ENCODE data around the gene ZCCHC7. TPM values are rescaled to one million over a fixed set of nuclear protein-coding genes. Genes with fewer than 3 reads are reported as not detected.

The ZCCHC7 gene
- total RNA-seq, 1 donor from 2014 or later: 22.1 TPM

DNA sequence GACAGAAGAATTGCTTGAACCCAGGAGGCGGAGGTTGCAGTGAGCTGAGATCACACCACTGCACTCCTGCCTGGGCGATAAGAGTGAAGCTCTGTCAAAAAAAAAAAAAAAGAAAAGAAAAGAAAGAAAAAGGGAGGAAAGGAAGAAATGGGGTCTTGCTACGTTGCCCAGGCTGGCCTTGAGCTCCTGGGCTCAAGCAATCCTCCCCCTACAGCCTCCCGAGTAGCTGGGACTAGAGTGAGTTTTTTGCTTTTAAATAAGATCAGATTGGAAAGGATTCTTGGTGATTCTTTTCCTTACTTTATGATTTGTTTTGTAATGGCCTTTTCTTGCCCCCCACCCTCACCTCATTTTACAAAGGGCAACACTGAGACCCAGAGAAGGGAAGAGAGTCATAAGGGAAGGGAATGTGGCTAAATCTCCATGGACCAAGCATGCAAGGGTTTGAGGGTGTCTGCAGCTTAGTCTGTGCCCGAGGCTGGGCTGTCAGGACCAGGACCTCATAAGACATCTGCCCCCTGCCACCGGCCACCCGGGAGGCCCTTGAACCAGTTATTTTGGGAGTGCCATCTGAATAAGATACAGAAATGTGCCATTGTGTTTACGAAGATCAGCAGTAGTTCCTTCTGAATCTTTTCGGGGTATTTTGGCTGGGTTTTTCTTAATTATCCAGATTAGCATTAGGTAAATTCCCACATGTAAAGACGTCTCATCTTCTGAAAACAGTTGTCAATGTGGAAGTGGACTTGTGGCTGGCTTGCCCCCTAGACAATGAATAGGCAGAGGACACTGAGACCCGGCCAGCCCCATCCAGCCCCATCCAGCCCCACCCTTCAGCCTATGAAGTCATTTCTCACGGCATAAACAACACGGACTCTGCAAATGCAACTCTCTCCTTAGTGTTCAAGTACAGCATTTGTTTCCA is 257.6 kb downstream of the ZCCHC7 start:
- Mint-ChIP-seq H3K4me3 (ENCODE audit: low read depth) (no peak overlapping the region), H3K4me1 (ENCODE audit: low read depth) (peaks cover 2% of the 10 kb centered on the region), H3K27ac (no peak overlapping the region), H3K9me3 (no peaks in the 10 kb centered on the region), H3K27me3 (ENCODE audit: low read depth) (peaks cover 4% of the 10 kb centered on the region), H3K36me3 (ENCODE audit: low read depth) (no peaks in the 10 kb centered on the region)
- intact Hi-C loops (cut with micrococcal nuclease): no loop called here
- no peak for DNase-seq (ENCODE audit: low spot score)

DNA sequence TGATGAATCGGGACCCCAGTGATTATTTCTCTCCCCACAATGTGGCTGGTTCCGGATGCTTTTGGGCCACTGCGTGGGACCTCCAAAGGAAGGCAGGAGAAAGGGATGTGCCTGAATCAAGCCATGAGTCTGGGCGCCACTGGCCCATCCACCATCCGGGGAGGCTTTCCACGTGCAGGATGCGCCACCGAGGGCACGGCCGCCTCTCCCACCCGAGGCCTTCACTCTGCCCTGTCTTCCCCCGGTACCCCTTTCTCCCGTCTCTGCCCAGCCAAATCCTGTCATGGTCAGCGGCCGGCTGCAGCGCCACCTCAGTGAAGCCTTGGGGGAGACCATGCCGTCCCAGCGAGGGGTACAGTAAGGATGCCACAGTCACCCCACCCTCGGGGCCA is 258.2 kb downstream of the ZCCHC7 start:
- H3K4me3 Mint-ChIP-seq (ENCODE audit: low read depth): no peak overlapping the region
- H3K4me1 Mint-ChIP-seq (ENCODE audit: low read depth): peaks cover 2% of the 10 kb centered on the region
- intact Hi-C loops (cut with micrococcal nuclease): no loop called here
- H3K27ac Mint-ChIP-seq: no peak overlapping the region
- peaks cover 2% of the 10 kb centered on the region for H3K27me3 Mint-ChIP-seq (ENCODE audit: low read depth)
- DNase-seq (ENCODE audit: low spot score): no peak
- H3K36me3 Mint-ChIP-seq (ENCODE audit: low read depth): no peaks in the 10 kb centered on the region
- H3K9me3 Mint-ChIP-seq: no peaks in the 10 kb centered on the region

DNA sequence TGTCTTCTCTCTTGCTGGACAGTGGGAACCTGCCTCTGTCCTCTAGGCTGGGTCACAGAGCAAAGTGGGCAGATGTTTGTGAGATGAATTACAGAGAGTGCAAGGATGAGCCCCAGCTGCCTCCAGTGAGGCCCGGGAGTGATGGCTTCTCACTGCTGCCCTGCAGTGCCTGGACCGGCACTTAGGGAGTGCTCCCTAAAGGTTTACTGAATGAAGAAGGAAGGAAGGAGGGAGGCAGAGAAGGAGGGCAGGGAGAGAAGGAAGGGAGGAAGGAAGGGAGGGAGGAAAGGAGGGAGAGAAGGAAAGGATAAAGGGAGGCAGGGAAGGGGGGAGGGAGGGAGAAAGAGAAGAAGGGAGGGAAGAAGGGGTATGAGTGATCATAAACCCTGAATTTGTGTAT is 259.5 kb downstream of the ZCCHC7 start:
- no peaks in the 10 kb centered on the region for H3K9me3 Mint-ChIP-seq
- H3K4me1 Mint-ChIP-seq (ENCODE audit: low read depth): peaks cover 2% of the 10 kb centered on the region
- no peaks in the 10 kb centered on the region for H3K36me3 Mint-ChIP-seq (ENCODE audit: low read depth)
- no peak overlapping the region for H3K27ac Mint-ChIP-seq
- no peak for DNase-seq (ENCODE audit: low spot score)
- intact Hi-C loops (cut with micrococcal nuclease): no loop called here
- peaks cover 2% of the 10 kb centered on the region for H3K27me3 Mint-ChIP-seq (ENCODE audit: low read depth)
- no peak overlapping the region for H3K4me3 Mint-ChIP-seq (ENCODE audit: low read depth)

DNA sequence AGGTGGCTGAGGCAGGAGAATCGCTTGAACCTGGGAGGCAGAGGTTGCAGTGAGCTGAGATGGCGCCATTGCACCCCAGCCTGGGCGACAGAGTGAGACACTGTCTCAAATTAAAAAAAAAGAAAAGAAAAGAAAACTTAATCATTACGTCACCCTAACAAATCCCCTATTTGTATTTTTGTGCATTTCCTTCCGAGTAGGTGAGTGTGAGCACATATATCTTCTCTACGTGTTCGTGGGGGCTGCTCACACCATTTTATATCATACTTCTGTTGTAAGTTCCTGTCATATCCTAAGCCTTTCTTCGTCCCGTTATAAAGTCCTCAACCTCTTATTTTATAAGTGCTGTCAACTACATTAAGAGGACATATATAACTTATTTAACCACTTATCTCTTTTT is 260.2 kb downstream of the ZCCHC7 start:
- no peaks in the 10 kb centered on the region for H3K9me3 Mint-ChIP-seq
- DNase-seq (ENCODE audit: low spot score): no peak
- no peak overlapping the region for H3K4me3 Mint-ChIP-seq (ENCODE audit: low read depth)
- H3K36me3 Mint-ChIP-seq (ENCODE audit: low read depth): no peaks in the 10 kb centered on the region
- H3K27me3 Mint-ChIP-seq (ENCODE audit: low read depth): peaks cover 2% of the 10 kb centered on the region
- H3K4me1 Mint-ChIP-seq (ENCODE audit: low read depth): no peaks in the 10 kb centered on the region
- intact Hi-C loops (cut with micrococcal nuclease): no loop called here
- no peak overlapping the region for H3K27ac Mint-ChIP-seq

DNA sequence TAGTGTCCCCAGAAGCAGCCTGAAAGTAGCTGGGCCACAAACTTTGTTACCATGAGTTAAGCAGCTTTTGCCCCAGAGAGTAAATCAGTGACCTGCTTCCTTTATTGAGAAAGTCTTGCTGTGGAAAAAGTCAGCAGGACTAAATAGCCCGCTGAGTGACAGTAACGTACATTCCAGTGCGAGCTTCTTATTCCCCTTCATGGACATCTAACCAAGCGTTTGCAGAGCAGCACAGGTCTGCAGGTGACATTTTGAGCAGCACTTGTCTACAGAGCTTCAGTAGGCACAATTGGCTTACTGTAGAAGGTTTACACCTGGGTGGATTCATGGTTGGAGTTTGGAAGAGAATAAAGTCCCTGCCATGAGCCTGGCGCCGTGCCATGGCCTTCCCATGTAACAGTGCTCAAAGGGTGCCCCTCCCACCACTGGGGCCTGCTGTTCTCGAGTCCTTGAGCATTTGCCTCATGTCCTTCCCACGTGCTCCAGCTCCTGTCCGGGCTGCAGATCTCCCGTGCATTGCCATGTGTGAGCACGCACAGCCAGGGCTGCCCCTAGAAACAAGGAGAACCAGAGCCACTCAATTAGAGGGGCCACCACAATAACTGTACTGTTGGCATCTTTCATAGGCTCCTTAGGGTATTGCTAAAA is 260.8 kb downstream of the ZCCHC7 start:
- Mint-ChIP-seq H3K27me3 (ENCODE audit: low read depth) (no peaks in the 10 kb centered on the region), H3K36me3 (ENCODE audit: low read depth) (no peaks in the 10 kb centered on the region), H3K27ac (no peak overlapping the region), H3K4me1 (ENCODE audit: low read depth) (no peaks in the 10 kb centered on the region), H3K9me3 (no peaks in the 10 kb centered on the region), H3K4me3 (ENCODE audit: low read depth) (no peak overlapping the region)
- intact Hi-C loops (cut with micrococcal nuclease): no loop called here
- DNase-seq (ENCODE audit: low spot score): no peak

DNA sequence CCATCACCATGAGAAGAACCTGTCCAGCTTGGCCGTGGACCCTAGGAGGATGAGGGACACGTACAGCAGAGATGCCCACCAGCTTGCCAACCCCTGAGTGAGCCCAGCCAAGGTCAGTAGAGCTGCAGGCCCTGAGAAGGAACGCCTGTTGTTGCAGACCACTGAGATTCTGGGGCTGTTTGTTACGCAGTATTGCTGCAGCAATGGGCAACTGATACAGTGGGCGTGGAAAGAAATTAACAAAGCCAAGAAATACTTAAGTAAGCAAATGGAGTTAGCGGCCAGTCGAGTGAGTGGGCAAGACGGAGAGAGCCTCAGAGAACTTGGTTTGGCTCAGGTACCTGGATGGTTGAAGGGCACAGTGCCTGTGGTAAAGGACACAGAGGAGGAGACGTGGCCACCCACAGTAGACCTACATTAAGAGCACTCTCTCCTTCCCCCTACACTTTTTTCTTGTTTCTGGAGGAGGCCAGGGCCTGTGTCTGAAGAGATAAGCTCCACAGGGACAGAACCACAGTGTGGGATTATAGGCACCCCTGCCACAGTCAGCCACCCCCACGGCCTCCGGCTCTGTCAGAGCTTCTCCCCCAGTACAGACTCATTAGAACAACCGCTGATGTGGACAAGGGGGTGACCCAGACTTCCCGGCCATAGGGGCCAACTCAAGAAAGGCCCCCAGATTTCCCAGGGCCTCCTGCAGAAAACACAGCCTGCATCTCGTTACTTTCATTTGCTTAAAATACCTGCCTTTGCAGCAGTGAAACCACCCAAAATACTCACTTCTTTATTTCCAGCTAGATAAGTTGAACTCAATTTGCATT is 262.0 kb downstream of the ZCCHC7 start:
- no peaks in the 10 kb centered on the region for H3K4me1 Mint-ChIP-seq (ENCODE audit: low read depth)
- H3K27me3 Mint-ChIP-seq (ENCODE audit: low read depth): no peaks in the 10 kb centered on the region
- H3K9me3 Mint-ChIP-seq: no peaks in the 10 kb centered on the region
- no peak for DNase-seq (ENCODE audit: low spot score)
- no peaks in the 10 kb centered on the region for H3K36me3 Mint-ChIP-seq (ENCODE audit: low read depth)
- intact Hi-C loops (cut with micrococcal nuclease): no loop called here
- H3K4me3 Mint-ChIP-seq (ENCODE audit: low read depth): no peak overlapping the region
- H3K27ac Mint-ChIP-seq: no peak overlapping the region

DNA sequence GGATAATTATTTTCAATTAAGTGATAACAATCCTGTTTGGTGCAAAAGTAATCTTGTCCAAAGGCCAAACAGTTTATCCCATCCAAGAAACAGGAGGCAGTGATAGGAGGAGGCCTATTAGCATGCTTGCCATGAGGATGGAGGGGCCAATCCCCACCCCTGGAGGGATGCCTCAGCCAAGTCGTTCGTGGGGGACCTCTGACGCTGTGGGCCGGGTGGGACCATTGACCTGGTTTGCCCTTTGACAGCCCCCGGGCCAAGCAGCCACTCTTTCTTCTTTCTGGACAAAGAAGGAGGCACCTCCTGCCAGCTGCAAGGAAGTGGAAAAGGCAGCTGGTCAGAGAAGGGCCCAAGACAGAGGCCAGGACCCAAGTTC is 262.6 kb downstream of the ZCCHC7 start:
- DNase-seq (ENCODE audit: low spot score): no peak
- H3K4me1 Mint-ChIP-seq (ENCODE audit: low read depth): no peaks in the 10 kb centered on the region
- H3K27me3 Mint-ChIP-seq (ENCODE audit: low read depth): no peaks in the 10 kb centered on the region
- intact Hi-C loops (cut with micrococcal nuclease): no loop called here
- no peaks in the 10 kb centered on the region for H3K36me3 Mint-ChIP-seq (ENCODE audit: low read depth)
- no peak overlapping the region for H3K4me3 Mint-ChIP-seq (ENCODE audit: low read depth)
- H3K9me3 Mint-ChIP-seq: no peaks in the 10 kb centered on the region
- H3K27ac Mint-ChIP-seq: no peak overlapping the region

DNA sequence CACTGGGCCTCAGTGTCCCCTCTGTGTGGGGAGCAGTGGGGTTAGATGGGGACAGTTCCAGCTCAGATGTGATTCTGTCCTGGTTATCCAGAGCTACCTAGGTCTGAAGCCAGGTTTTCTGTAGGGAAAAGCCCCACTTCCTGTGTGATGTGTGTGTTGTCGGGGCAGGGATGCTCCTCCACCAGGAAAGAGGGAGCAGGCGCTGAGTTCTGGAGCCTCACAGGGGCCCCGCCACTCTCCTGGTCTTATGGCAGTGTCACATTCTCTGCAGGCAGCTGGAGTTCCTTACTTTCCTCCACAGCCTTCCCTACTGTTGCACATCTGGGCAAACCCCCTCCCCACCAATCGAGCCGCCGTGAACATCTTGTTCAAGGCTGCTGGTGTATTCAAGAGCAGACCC is 263.0 kb downstream of the ZCCHC7 start:
- H3K9me3 Mint-ChIP-seq: no peaks in the 10 kb centered on the region
- no peaks in the 10 kb centered on the region for H3K4me1 Mint-ChIP-seq (ENCODE audit: low read depth)
- H3K4me3 Mint-ChIP-seq (ENCODE audit: low read depth): no peak overlapping the region
- H3K36me3 Mint-ChIP-seq (ENCODE audit: low read depth): no peaks in the 10 kb centered on the region
- no peak for DNase-seq (ENCODE audit: low spot score)
- intact Hi-C loops (cut with micrococcal nuclease): no loop called here
- H3K27me3 Mint-ChIP-seq (ENCODE audit: low read depth): no peaks in the 10 kb centered on the region
- H3K27ac Mint-ChIP-seq: no peak overlapping the region

DNA sequence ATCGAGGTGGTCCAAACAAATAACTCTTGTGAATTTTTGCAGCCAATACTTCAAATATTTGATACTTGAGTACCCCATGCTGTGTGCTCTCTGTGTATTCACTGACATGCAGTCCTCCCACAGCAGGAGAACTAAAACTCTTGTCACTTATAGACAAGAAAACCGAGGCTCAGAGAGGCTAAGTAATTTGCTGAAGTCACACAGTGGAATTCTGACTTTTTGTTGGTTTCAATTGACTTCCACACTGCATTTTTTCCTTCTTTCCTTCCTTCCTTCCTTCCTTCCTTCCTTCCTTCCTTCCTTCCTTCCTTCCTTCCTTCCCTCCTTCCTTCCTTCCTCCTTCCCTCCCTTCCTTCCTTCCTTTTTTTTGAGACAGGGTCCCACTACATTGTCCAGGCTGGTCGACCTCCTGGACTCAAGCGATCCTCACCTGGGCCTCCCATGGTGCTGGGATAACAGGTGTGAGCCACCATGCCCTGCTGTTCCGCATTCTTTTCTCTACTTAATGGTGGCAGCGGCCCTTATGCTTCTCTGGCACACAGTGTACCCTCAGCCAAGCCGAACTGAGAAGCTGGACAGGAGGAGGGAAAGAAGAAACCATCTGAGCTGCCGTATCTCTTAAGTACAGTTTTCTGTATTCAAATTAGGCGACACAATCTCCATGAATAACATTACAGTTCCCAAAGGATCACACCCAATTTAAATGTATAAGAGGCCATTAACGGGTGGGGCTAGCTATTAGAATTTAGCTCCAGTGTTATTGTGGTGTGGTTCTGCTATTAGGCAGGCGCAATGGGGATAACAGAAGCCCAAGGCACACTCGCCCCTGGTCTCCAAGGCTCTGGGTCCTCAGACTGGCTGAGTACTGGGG is 263.7 kb downstream of the ZCCHC7 start:
- intact Hi-C loops (cut with micrococcal nuclease): no loop called here
- no peak overlapping the region for H3K4me3 Mint-ChIP-seq (ENCODE audit: low read depth)
- H3K36me3 Mint-ChIP-seq (ENCODE audit: low read depth): no peaks in the 10 kb centered on the region
- no peaks in the 10 kb centered on the region for H3K27me3 Mint-ChIP-seq (ENCODE audit: low read depth)
- no peaks in the 10 kb centered on the region for H3K4me1 Mint-ChIP-seq (ENCODE audit: low read depth)
- no peak overlapping the region for H3K27ac Mint-ChIP-seq
- no peaks in the 10 kb centered on the region for H3K9me3 Mint-ChIP-seq
- DNase-seq (ENCODE audit: low spot score): no peak

DNA sequence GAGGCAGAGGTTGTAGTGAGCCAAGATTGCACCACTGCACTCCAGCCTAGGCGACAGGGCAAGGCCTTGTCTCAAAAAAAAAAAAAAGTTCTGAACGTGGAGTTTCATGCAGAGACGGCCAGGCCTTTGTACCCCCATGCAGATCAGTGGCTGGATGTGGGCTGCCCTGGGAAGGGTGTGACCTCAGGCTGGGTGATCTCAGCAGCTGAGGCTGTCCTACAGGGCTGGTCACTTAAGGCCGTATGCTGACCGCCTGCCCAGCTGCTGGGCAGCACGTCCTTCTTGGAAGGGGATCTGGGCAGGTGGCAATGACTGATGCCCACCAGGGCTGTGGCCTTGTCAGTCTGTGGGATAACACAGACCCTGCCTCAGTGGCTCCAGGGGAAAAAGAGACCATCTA is 264.9 kb downstream of the ZCCHC7 start:
- Mint-ChIP-seq H3K4me3 (ENCODE audit: low read depth) (no peak overlapping the region), H3K27ac (no peak overlapping the region), H3K9me3 (no peaks in the 10 kb centered on the region), H3K27me3 (ENCODE audit: low read depth) (no peaks in the 10 kb centered on the region), H3K4me1 (ENCODE audit: low read depth) (no peaks in the 10 kb centered on the region), H3K36me3 (ENCODE audit: low read depth) (no peaks in the 10 kb centered on the region)
- DNase-seq (ENCODE audit: low spot score): no peak
- intact Hi-C loops (cut with micrococcal nuclease): no loop called here

DNA sequence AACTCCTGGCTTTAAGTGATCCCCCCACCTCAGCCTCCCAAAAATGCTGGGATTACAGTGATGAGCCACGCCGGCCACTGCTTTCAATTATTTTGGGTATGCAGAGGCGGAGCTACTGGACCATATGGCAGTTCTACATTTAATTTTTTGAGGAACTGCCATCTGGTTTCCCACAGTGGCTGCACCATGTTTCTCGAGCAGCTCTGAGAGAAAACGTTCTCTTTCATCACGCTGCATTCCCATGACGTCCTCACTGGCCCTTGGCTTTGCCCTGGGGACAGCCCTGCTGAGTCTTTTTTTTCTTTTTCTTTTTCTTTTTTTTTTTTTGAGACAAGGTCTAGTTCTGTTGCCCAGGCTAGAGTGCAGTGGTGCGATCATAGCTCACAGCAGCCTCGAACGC is 266.6 kb downstream of the ZCCHC7 start:
- intact Hi-C loops (cut with micrococcal nuclease): no loop called here
- Mint-ChIP-seq H3K36me3 (ENCODE audit: low read depth) (no peaks in the 10 kb centered on the region), H3K27ac (no peak overlapping the region), H3K9me3 (no peaks in the 10 kb centered on the region), H3K4me1 (ENCODE audit: low read depth) (no peaks in the 10 kb centered on the region), H3K4me3 (ENCODE audit: low read depth) (no peak overlapping the region), H3K27me3 (ENCODE audit: low read depth) (no peaks in the 10 kb centered on the region)
- no peak for DNase-seq (ENCODE audit: low spot score)

DNA sequence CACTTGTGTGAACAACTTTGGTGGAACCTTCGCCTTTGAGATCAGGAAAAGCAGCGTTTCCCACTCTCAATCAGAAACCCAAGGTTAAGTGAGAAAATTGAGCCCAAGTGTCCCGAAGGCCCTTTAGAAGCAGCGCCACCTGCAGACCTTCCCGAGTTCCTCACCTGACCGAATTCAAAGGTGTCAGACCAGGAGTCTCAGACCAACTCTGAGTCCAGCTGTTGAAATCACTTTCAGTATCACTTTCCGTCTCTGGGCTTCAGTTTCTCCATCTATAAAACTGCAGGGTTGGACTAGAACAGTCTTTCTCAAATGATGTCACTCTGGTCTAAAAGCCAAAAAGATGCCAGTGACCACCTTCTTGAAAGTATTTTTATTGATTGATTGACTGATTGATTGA is 270.4 kb downstream of the ZCCHC7 start:
- H3K27ac Mint-ChIP-seq: no peak overlapping the region
- no peak for DNase-seq (ENCODE audit: low spot score)
- intact Hi-C loops (cut with micrococcal nuclease): loop anchor here (10.0 kb wide), 1 partner anchor 396 kb away; no protein-coding TSS in a partner anchor
- H3K4me1 Mint-ChIP-seq (ENCODE audit: low read depth): no peaks in the 10 kb centered on the region
- no peaks in the 10 kb centered on the region for H3K9me3 Mint-ChIP-seq
- H3K4me3 Mint-ChIP-seq (ENCODE audit: low read depth): no peak overlapping the region
- no peaks in the 10 kb centered on the region for H3K36me3 Mint-ChIP-seq (ENCODE audit: low read depth)
- H3K27me3 Mint-ChIP-seq (ENCODE audit: low read depth): no peaks in the 10 kb centered on the region

Data from activated T-helper 2 cell treated with anti-CD3 and anti-CD28 coated beads, Interferon-gamma antibody, Interleukin-2, Interleukin-4, amounts not matched to agents 10 μg/mL and 5 μg/mL and 100 μg/mL, durations not matched to agents 14 hours and 24 hours and 36 hours (primary cell).